C4-2B (cell line): Measurements from ENCODE around the gene SURF4.

ENCODE experiments used
- ZFX ChIP-seq: fragments of 450-650 bp; IDR thresholded peaks from 2 replicates; pipeline ENCODE4 v1.6.1; 2017
- TF ChIP-seq, protein P1 (sequence below): fragments of 450-650 bp; conservative IDR thresholded peaks from 2 replicates; pipeline ENCODE4 v1.5.1; 2017; ENCODE audit warnings: mild to moderate bottlenecking

DNA sequence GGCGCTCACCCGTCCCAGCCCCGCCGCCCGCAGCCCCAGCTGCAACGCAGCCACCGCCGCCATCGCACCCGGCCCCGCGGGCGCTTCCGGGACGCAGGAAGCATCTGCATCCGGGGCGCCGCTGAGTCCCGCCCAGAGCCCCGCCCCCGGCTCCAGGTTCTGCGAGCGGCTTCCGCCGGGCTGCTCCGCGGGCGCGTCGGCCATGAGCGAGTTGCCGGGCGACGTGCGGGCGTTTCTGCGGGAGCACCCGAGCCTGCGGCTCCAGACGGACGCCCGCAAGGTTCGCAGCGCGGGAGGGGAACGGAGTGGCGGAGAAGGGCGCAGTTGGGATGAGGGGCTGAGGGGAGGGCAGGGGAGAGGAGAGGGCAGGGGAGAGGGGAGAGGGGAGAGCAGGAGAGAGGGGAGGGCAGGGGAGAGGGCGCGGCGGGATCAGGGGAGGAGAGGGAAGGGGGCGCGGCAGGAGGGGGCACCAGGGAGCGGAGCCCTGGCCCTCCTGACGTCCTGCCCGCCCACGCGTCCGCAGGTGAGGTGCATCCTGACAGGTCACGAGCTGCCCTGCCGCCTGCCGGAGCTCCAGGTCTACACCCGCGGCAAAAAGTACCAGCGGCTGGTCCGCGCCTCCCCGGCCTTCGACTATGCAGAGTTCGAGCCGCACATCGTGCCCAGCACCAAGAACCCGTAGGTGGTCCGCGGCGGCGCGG lies 19.3 kb downstream of the SURF4 start, which contains the start of the genes SURF1 and SURF2:
- TF ChIP-seq, protein P1, sequence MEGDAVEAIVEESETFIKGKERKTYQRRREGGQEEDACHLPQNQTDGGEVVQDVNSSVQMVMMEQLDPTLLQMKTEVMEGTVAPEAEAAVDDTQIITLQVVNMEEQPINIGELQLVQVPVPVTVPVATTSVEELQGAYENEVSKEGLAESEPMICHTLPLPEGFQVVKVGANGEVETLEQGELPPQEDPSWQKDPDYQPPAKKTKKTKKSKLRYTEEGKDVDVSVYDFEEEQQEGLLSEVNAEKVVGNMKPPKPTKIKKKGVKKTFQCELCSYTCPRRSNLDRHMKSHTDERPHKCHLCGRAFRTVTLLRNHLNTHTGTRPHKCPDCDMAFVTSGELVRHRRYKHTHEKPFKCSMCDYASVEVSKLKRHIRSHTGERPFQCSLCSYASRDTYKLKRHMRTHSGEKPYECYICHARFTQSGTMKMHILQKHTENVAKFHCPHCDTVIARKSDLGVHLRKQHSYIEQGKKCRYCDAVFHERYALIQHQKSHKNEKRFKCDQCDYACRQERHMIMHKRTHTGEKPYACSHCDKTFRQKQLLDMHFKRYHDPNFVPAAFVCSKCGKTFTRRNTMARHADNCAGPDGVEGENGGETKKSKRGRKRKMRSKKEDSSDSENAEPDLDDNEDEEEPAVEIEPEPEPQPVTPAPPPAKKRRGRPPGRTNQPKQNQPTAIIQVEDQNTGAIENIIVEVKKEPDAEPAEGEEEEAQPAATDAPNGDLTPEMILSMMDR = no peak; the same call in 1 of the 2 replicates
- TF ChIP-seq ZFX = no peak; the same call in 1 of the 2 replicates
